Measurements from ENCODE around the gene PTGES2.

DNA sequence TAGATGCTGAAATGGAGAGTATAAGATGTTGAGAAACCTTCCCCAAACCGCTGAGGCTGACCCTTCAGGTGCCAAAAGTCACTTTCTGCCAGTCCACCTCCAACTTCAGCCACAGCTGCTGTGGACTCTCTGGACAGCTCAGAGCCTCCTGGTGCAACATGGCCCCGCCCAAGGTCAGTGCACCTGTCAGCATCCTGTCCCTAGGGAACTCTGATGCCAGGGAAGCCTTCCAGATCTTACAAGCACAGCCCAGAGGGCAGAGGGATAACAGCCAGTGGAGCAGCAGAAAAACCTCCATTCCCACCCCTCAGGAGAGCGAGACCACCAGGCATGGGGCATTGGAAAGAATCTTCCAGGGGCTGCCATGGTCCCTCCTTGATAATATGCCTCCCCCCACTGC is 10.5 kb upstream of the PTGES2 start:
- no peak for TF ChIP-seq BHLHE40 (IDR thresholded peaks at IDR 0.05; ENCODE audit: borderline replicate concordance)
- TF ChIP-seq FOXA1 (IDR thresholded peaks at IDR 0.05), result no peak

Measured in HEK293T (cell line).